Neural cell (in vitro differentiated cells): ENCODE results near the gene PTPN22. TPM values are rescaled to one million over a fixed set of nuclear protein-coding genes. Genes with fewer than 3 reads are reported as not detected.

Experiments used
- H2AFZ ChIP-seq: fragments of 200-600, 300-800 bp; sonication (generic), shearing (Covaris generic); 2 replicates; pipeline ENCODE4 v1.6.0; 2014; ENCODE audit warnings: low read depth, mild to moderate bottlenecking, antibody characterized with exemption, low read length, moderate library complexity
- H3F3A ChIP-seq: fragments of 200-600 bp; shearing (Covaris generic); 2 replicates; pipeline ENCODE4 v1.6.1; 2016; ENCODE audit warnings: mild to moderate bottlenecking, moderate library complexity, mixed read lengths, antibody characterized with exemption, low read length; ENCODE audit not compliant: insufficient read depth, poor library complexity, severe bottlenecking
- H3K27ac ChIP-seq: fragments of 200-600, 300-800 bp; sonication (generic), shearing (Covaris generic); 2 replicates; pipeline ENCODE4 v1.5.1; 2014; ENCODE audit warnings: mild to moderate bottlenecking, low read length, moderate library complexity
- H3K27me3 ChIP-seq: fragments of 300-800, 200-600 bp; sonication (generic), shearing (Covaris generic); 2 replicates; pipeline ENCODE4 v1.6.0; 2014; ENCODE audit warnings: mild to moderate bottlenecking, low read depth, low read length, moderate library complexity; ENCODE audit not compliant: insufficient read depth
- H3K36me3 ChIP-seq: fragments of 300-800, 200-600 bp; sonication (generic), shearing (Covaris generic); 2 replicates; pipeline ENCODE4 v1.5.1; 2014; ENCODE audit warnings: mild to moderate bottlenecking, antibody characterized with exemption, low read length, moderate library complexity; ENCODE audit not compliant: insufficient read depth
- H3K4me2 ChIP-seq: fragments of 300-800, 200-600 bp; sonication (generic), shearing (Covaris generic); 2 replicates; pipeline ENCODE4 v1.6.0; 2014; ENCODE audit warnings: mild to moderate bottlenecking, low read length
- H3K4me3 ChIP-seq: fragments of 300-800, 200-600 bp; sonication (generic), shearing (Covaris generic); 2 replicates; pipeline ENCODE4 v1.5.1; 2014; ENCODE audit warnings: mild to moderate bottlenecking, low read length, moderate library complexity
- H3K79me2 ChIP-seq: fragments of 200-600 bp; shearing (Covaris generic); replicated peaks from 2 replicates; pipeline ENCODE4 v1.6.0; 2014; ENCODE audit warnings: mild to moderate bottlenecking, low read length, moderate library complexity; ENCODE audit not compliant: insufficient read depth
- H3K9ac ChIP-seq: fragments of 300-800, 200-600 bp; sonication (generic), shearing (Covaris generic); 2 replicates; pipeline ENCODE4 v1.6.1; 2016; ENCODE audit warnings: mild to moderate bottlenecking, low read length, mixed read lengths
- H3K9me2 ChIP-seq: fragments of 200-600 bp; shearing (Covaris generic); 2 replicates; pipeline ENCODE4 v1.6.1; 2016; ENCODE audit warnings: mild to moderate bottlenecking, low read length, mixed read lengths; ENCODE audit not compliant: insufficient read depth
- H3K9me3 ChIP-seq: fragments of 200-600, 300-800 bp; sonication (generic), shearing (Covaris generic); 2 replicates; pipeline ENCODE4 v1.6.1; 2016; ENCODE audit warnings: mild to moderate bottlenecking, mixed run types, low read length, moderate library complexity, mixed read lengths
- H4K20me1 ChIP-seq: fragments of 200-600 bp; shearing (Covaris generic); 2 replicates; pipeline ENCODE4 v1.6.1; 2016; ENCODE audit warnings: mild to moderate bottlenecking, mixed run types; ENCODE audit not compliant: insufficient read depth
- CTCF ChIP-seq: fragments of 450-650 bp; IDR thresholded peaks from 2 replicates; pipeline ENCODE4 v1.5.1; 2014; ENCODE audit warnings: antibody characterized with exemption, mild to moderate bottlenecking, moderate library complexity; ENCODE audit not compliant: poor library complexity, severe bottlenecking
- EP300 ChIP-seq: fragments of 450-650 bp; conservative IDR thresholded peaks from 2 replicates; pipeline ENCODE4 v1.6.1; 2014; ENCODE audit warnings: antibody characterized with exemption, mild to moderate bottlenecking, moderate library complexity; ENCODE audit not compliant: poor library complexity, severe bottlenecking
- EZH2 ChIP-seq: fragments of 200-600, 300-800 bp; shearing (Covaris generic), sonication (generic); IDR thresholded peaks from 2 replicates; pipeline ENCODE4 v1.6.1; 2014; ENCODE audit warnings: antibody characterized with exemption, low read length, borderline replicate concordance, mild to moderate bottlenecking; ENCODE audit not compliant: insufficient read depth, poor library complexity, severe bottlenecking
- MXI1 ChIP-seq: fragments of 450-650 bp; conservative IDR thresholded peaks from 2 replicates; pipeline ENCODE4 v1.6.1; 2014; ENCODE audit warnings: antibody characterized with exemption, mild to moderate bottlenecking; ENCODE audit not compliant: poor library complexity, severe bottlenecking
- POLR2AphosphoS5 ChIP-seq: IDR thresholded peaks from 2 replicates; pipeline ENCODE4 v1.6.1; 2012
- RAD21 ChIP-seq: fragments of 450-650 bp; conservative IDR thresholded peaks from 2 replicates; pipeline ENCODE4 v1.6.1; 2014; ENCODE audit warnings: antibody characterized with exemption, mild to moderate bottlenecking, moderate library complexity
- REST ChIP-seq: IDR thresholded peaks from 2 replicates; pipeline ENCODE4 v1.6.1; 2012; ENCODE audit warnings: borderline replicate concordance
- SMC3 ChIP-seq: fragments of 450-650 bp; conservative IDR thresholded peaks from 2 replicates; pipeline ENCODE4 v1.6.1; 2014; ENCODE audit warnings: antibody characterized with exemption, mild to moderate bottlenecking, moderate library complexity; ENCODE audit not compliant: poor library complexity
- TAF1 ChIP-seq: IDR thresholded peaks from 2 replicates; pipeline ENCODE4 v1.6.1; 2012; ENCODE audit warnings: low read depth
- polyA plus RNA-seq: library from polyadenylated mRNA; depleted of rRNA; stranded (reverse); fragments of >200 nt; gene quantifications from 2 replicates; pipeline ENCODE4 v1.2.3, GENCODE V29; 2014

The PTPN22 gene
- polyA plus RNA-seq, 1 donor from 2014 or later = 0.92 TPM

GRCh38 chr1:113805256-113805531 is 66.3 kb downstream of the PTPN22 start:
- Histone ChIP-seq H3K27me3 (no peaks in the 10 kb centered on the region), H2AFZ (no peak overlapping the region), H3K9me2 (no peaks in the 10 kb centered on the region), H3K9me3 (no peaks in the 10 kb centered on the region), H3K27ac (no peak overlapping the region), H4K20me1 (peaks cover 2% of the 10 kb centered on the region), H3K4me3 (no peak overlapping the region), H3K9ac (no peak overlapping the region), H3K79me2 (peaks cover 98% of the 10 kb centered on the region), H3K4me2 (no peak overlapping the region), H3F3A (no peaks in the 10 kb centered on the region), H3K36me3 (no peaks in the 10 kb centered on the region)
- TF ChIP-seq REST = no peak
- no peak for TF ChIP-seq SMC3
- no peak for TF ChIP-seq MXI1
- TF ChIP-seq POLR2AphosphoS5 = no peak
- TF ChIP-seq TAF1 = no peak
- TF ChIP-seq CTCF = no peak
- TF ChIP-seq EP300 = no peak
- no peak for TF ChIP-seq RAD21
- TF ChIP-seq EZH2 = no peak

DNA sequence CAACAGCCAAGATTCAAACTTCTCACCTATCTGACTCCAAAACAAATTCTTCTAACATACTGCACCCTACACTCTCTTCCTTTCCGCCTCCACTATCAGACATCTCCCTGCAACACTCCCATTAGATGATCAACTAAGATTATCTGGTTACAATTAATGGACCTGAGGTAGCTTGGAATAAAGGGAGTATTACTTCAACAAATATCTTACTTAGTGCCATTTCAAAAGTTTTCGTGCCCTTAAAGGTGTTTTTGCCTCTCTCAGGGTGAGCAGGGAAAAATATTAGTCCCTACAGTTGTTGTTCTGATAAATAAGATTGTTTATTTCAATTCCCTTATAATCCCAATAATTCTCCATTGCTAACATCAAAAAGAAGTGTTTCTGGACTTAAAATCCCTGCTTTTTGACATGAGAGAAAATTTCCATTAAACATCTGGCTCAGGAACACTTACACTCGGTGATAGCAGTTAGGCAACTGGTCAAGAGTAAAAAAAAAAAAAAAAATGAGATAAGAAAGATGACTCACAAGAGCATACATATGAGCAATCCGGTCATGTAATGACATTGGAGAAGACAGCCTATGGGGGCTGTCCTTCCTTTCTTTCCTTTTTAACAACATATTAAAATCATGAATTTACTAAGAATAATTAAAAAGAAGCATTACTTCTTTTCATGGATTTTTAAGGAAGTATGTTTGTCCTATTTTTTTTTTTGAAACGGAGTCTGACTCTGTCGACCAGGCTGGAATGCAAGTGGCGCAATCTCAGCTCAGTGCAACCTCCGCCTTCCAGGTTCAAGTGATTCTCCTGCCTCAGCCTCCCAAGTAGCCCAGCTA is 66.9 kb downstream of the PTPN22 start:
- no peaks in the 10 kb centered on the region for H3F3A ChIP-seq
- no peak overlapping the region for H3K9ac ChIP-seq
- TF ChIP-seq SMC3 (no peak), CTCF (no peak), POLR2AphosphoS5 (no peak), MXI1 (no peak), REST (no peak), EP300 (no peak), EZH2 (no peak), RAD21 (no peak), TAF1 (no peak)
- H3K27me3 ChIP-seq = no peaks in the 10 kb centered on the region
- no peaks in the 10 kb centered on the region for H3K9me3 ChIP-seq
- no peak overlapping the region for H3K4me2 ChIP-seq
- no peak overlapping the region for H3K4me3 ChIP-seq
- H3K27ac ChIP-seq = no peak overlapping the region
- no peaks in the 10 kb centered on the region for H3K9me2 ChIP-seq
- H3K36me3 ChIP-seq = no peaks in the 10 kb centered on the region
- H3K79me2 ChIP-seq = peaks cover 98% of the 10 kb centered on the region
- no peak overlapping the region for H2AFZ ChIP-seq
- peaks cover 2% of the 10 kb centered on the region for H4K20me1 ChIP-seq
